ENCODE measurements around the gene AK1.

Gene AK1

GRCh38 chr9:127817881-127818434, 59.5 kb downstream of the AK1 start:
- DNase-seq (ENCODE audit: low spot score) = peak; percentile 70

- DNase-seq (ENCODE audit: low spot score) = no peak
These were observed 60.7 kb downstream of the AK1 start for GRCh38 chr9:127816728-127817127.

Measured in cerebellar cortex (tissue), 1 donor.